MCF 10A (cell line): ENCODE measurements around the gene CCDC88C. TPM values are rescaled to one million over a fixed set of nuclear protein-coding genes. Genes with fewer than 3 reads are reported as not detected.
"Not testable (repeated sequence)": the region's sequence is repeated elsewhere in the genome, so short reads cannot be mapped to it uniquely, and the experiment has no call there.

ENCODE experiments used
- BruUV-seq: library from RNA; stranded (reverse); fragments of 400-500 nt; replicated peaks from 2 replicates; lab custom pipeline; 2021; lab: Mats Ljungman, UMichigan
- CTCF ChIA-PET: fragments of 300-600 bp; sonication (Branson Sonifier 250); formaldehyde crosslinking; extraction: SDS; loops from one replicate; lab custom pipeline; 2021; ENCODE audit warnings: antibody characterized with exemption, inconsistent platforms; lab: Yijun Ruan, JAX
- POLR2A ChIA-PET: fragments of 300-600, 350-650 bp; sonication (Branson Sonifier 250); formaldehyde crosslinking; extraction: SDS; loops from one replicate; lab custom pipeline; 2020; ENCODE audit warnings: antibody characterized with exemption, inconsistent platforms; lab: Yijun Ruan, JAX
- DNase-seq: peaks from one replicate; pipeline ENCODE4 v3.0.0-alpha.2; 2018; ENCODE audit not compliant: unreplicated experiment
- H3K27ac Mint-ChIP-seq: one replicate; pipeline ENCODE4 v1.8.0; 2022; ENCODE audit warnings: mild to moderate bottlenecking, low read depth, mixed read lengths; ENCODE audit not compliant: unreplicated experiment
- H3K27me3 Mint-ChIP-seq: one replicate; pipeline ENCODE4 v1.8.0; 2022; ENCODE audit warnings: mixed read lengths; ENCODE audit not compliant: insufficient read depth, unreplicated experiment
- H3K36me3 Mint-ChIP-seq: one replicate; pipeline ENCODE4 v1.8.0; 2022; ENCODE audit warnings: mild to moderate bottlenecking, moderate library complexity, mixed read lengths; ENCODE audit not compliant: insufficient read depth, unreplicated experiment
- H3K4me1 Mint-ChIP-seq: one replicate; pipeline ENCODE4 v1.8.0; 2022; ENCODE audit warnings: mixed read lengths; ENCODE audit not compliant: insufficient read depth, unreplicated experiment
- H3K4me3 Mint-ChIP-seq: one replicate; pipeline ENCODE4 v1.8.0; 2022; ENCODE audit warnings: mild to moderate bottlenecking, moderate library complexity, mixed read lengths; ENCODE audit not compliant: unreplicated experiment
- H3K9me3 Mint-ChIP-seq: one replicate; pipeline ENCODE4 v1.8.0; 2022; ENCODE audit warnings: mixed read lengths; ENCODE audit not compliant: unreplicated experiment
- CTCF ChIP-seq: fragments of 200-600 bp; IDR thresholded peaks from one replicate; pipeline ENCODE4 v1.8.0; 2022; ENCODE audit warnings: antibody characterized with exemption, mild to moderate bottlenecking; ENCODE audit not compliant: unreplicated experiment
- intact Hi-C: fragments of 100-400 bp; cut with micrococcal nuclease; formaldehyde crosslinking; loops from 2 replicates; pipeline ENCODE4 v1.14.1; 2022
- total RNA-seq: library from RNA; stranded (reverse); gene quantifications from 2 replicates; pipeline ENCODE4 v1.2.3, GENCODE V29; 2022

The CCDC88C gene
- total RNA-seq, 1 experiment from 2014 or later = 19.7 TPM

GRCh38 chr14:91250912-91251311 is 166.7 kb downstream of the CCDC88C start:
- no peaks in the 10 kb centered on the region for H3K36me3 Mint-ChIP-seq
- intact Hi-C loops = no loop called here
- no peak overlapping the region for H3K4me3 Mint-ChIP-seq
- no peak for DNase-seq
- no peaks in the 10 kb centered on the region for H3K9me3 Mint-ChIP-seq
- no peaks in the 10 kb centered on the region for H3K27me3 Mint-ChIP-seq
- ChIA-PET CTCF (no interaction called here), POLR2A (interaction anchor here (1.2 kb wide), 1 partner anchor 8 kb away, joined by 6 read pairs; no protein-coding TSS in a partner anchor)
- H3K4me1 Mint-ChIP-seq = no peaks in the 10 kb centered on the region
- BruUV-seq = no TSS peak
- TF ChIP-seq CTCF = no peak
- H3K27ac Mint-ChIP-seq = peak overlapping the region; percentile 67

- Mint-ChIP-seq H3K36me3 (no peaks in the 10 kb centered on the region), H3K4me1 (no peaks in the 10 kb centered on the region), H3K4me3 (no peak overlapping the region), H3K27ac (peak overlapping the region; percentile 67), H3K27me3 (no peaks in the 10 kb centered on the region), H3K9me3 (no peaks in the 10 kb centered on the region)
- no peak for DNase-seq
- POLR2A ChIA-PET = interaction anchor here (0.6 to 1.2 kb wide), 3 partner anchors 8 to 45 kb away, joined by 3 to 6 read pairs (median 3); no protein-coding TSS in a partner anchor
- intact Hi-C loops = no loop called here
- CTCF ChIA-PET = interaction anchor here (0.5 kb wide), 1 partner anchor 33 kb away, joined by 3 read pairs; no protein-coding TSS in a partner anchor
- BruUV-seq = no TSS peak
- TF ChIP-seq CTCF = no peak
Measured at GRCh38 chr14:91249841-91250616, 167.6 kb downstream of the CCDC88C start.

GRCh38 chr14:91246051-91246852 is 171.4 kb downstream of the CCDC88C start:
- intact Hi-C loops = no loop called here
- CTCF ChIA-PET = no interaction called here
- H3K27me3 Mint-ChIP-seq = no peaks in the 10 kb centered on the region
- H3K27ac Mint-ChIP-seq = no peak overlapping the region
- no TSS peak for BruUV-seq
- no peaks in the 10 kb centered on the region for H3K36me3 Mint-ChIP-seq
- H3K4me3 Mint-ChIP-seq = no peak overlapping the region
- peak; percentile 29 for DNase-seq
- no peaks in the 10 kb centered on the region for H3K4me1 Mint-ChIP-seq
- peaks cover 7% of the 10 kb centered on the region for H3K9me3 Mint-ChIP-seq
- TF ChIP-seq CTCF = no peak
- POLR2A ChIA-PET = no interaction called here

- H3K27ac Mint-ChIP-seq, DNase-seq, BruUV-seq, H3K9me3 Mint-ChIP-seq, H3K36me3 Mint-ChIP-seq, H3K27me3 Mint-ChIP-seq, POLR2A ChIA-PET, intact Hi-C loops, CTCF ChIA-PET, H3K4me1 Mint-ChIP-seq, H3K4me3 Mint-ChIP-seq: not testable (repeated sequence)
Measured at GRCh38 chr14:91245616-91246015, 172.0 kb downstream of the CCDC88C start.
